Left renal pelvis (tissue), 4 donors: ENCODE results near the gene HDHD5. TPM values are rescaled to one million over a fixed set of nuclear protein-coding genes. Genes with fewer than 3 reads are reported as not detected.

Experiments
- polyA plus RNA-seq, 4 donors: library from polyadenylated mRNA; unstranded; fragments of 120-200 nt; gene quantifications; one replicate each; pipeline ENCODE4 v1.2.1, GENCODE V29; 2013; ENCODE audit not compliant: insufficient read length in 4 of 4

HDHD5 gene
- polyA plus RNA-seq, 4 donors: 23.7 to 43.5 (median 33.6) TPM

Other genes starting within 250 kb of the HDHD5 start
- gene GAB4, start 151.1 kb downstream of the HDHD5 start, polyA plus RNA-seq: not detected
- 1 to 10 TPM; 4.6 to 6.8 (median 6.4) TPM for gene IL17RA, start 74.3 kb downstream of the HDHD5 start, polyA plus RNA-seq
- 1 to 10 TPM in 1 of 4 donors, under 1 TPM in 3; 0.63 to 1.0 (median 0.75) TPM for gene TMEM121B, start 37.9 kb downstream of the HDHD5 start, polyA plus RNA-seq
- gene ADA2, start 60.2 kb upstream of the HDHD5 start, polyA plus RNA-seq: 10 to 100 TPM; 24.2 to 53.3 (median 37.1) TPM
- gene CECR2, start 210.2 kb upstream of the HDHD5 start, polyA plus RNA-seq: 10 to 100 TPM in 2 of 4 donors, 1 to 10 TPM in 2; 6.4 to 19.9 (median 12.6) TPM